Astrocyte of the hippocampus (primary cell): ENCODE results near the gene SPRYD3.

Source experiments
- DNase-seq: peaks from one replicate; pipeline ENCODE4 v3.0.0; 2011; ENCODE audit warnings: low read depth, low spot score

The SPRYD3 gene

DNA sequence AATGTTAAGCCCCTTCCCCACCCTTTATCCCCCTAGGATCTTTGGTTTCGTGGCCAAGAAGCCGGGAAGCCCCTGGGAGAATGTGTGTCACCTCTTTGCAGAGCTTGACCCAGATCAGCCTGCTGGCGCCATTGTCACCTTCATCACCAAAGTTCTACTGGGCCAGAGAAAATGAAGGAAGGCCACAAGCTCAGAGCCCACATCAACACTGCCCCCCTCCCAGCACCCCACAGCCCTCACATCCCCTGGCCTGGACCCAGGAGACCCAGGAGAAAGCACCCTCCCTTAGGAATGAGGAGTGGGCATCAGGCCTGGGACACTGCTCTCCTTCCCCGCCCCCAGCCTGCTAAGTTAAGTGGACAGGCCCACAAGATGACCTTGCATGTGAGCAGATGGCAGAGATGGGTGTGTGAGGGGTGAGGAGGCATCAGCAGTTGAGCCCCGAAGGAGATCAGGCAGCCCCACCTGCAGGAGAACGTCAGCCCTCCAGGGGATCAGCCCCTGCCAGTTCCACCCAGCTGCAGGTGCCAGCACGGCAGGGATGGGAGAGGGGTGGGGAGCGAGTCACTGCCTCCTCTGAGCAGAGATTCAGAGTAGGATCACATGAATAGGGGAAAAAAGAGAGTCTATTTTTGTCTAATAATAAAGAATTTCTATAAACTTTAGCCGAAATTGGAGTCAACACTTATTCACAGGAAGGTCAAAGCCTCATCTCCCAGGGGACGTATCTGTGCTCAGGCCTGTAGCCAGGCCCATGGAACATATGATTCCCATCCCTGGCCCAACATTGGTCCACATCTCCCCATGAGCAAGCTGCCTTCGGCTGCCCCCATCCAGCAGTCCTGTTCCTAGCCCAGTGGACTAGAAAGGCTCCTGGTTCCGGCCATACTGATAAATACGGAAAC lies 15.2 kb downstream of the SPRYD3 start:
- peak; percentile 37 for DNase-seq

- DNase-seq: no peak
These were observed 16.0 kb downstream of the SPRYD3 start for GRCh38 chr12:53062977-53063707.

DNA sequence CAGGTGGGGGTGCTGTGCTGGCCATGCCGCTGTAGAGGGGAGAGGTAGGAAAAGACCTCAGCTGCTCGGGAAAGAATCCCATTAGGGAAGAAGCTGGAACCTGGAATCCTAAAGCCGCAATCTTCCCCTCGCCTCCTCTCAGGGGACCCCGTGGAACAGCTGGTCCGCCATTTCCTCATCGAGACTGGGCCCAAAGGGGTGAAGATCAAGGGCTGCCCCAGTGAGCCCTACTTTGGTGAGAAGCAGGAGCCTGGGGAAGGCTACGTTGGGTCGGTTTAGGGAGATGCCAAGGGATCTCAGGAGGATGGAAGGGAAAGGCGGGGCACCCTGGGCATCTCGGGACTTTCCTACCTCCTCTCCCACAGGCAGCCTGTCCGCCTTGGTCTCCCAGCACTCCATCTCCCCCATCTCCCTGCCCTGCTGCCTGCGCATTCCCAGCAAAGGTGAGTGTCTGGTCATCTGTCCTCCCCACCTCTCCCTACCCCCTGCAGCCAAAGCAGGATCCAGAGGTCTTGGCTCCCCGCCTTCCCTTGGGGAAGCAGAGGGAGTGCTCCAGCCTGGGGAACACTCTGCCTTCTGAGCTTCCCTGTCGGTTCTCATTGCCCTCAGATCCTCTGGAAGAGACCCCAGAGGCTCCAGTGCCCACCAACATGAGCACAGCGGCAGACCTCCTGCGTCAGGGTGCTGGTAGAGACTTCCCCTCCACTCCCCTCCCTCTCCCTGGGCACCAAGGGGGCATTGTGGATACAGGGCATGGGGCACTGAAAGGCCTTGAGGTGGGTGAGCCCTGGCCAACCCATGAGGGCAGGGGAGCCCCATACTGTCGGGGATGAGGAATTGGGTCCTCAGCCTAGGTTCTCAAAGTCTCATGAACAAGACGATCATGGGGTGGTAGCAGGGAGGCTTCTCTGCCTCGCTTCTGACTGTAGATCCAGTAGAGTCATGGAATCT lies 16.9 kb downstream of the SPRYD3 start:
- DNase-seq: peak; percentile 4

DNA sequence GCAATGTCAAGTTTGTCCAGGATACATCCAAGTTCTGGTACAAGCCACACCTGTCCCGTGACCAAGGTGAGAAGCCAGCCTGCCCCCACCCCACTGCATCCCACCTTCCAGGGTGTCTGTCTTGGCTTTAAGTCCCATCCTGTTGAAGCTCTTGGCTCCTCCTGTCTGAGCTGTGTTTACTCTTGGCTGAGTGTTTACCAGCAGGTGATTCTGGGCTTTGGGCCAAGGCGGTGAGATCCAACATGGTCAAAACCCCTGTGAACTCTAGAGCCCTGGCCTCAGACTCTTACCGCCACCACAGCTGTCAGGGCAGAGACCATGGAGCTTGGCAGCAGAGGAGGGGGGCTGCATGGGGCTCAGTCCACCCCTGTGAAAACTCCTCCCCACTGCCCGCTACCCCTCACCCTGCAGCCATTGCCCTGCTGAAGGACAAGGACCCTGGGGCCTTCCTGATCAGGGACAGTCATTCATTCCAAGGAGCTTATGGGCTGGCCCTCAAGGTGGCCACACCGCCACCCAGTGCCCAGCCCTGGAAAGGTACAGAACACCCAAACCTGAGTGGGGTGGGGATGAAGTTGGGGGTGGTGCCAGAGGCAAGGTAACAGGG lies 17.7 kb downstream of the SPRYD3 start:
- peak; percentile 35 for DNase-seq

DNA sequence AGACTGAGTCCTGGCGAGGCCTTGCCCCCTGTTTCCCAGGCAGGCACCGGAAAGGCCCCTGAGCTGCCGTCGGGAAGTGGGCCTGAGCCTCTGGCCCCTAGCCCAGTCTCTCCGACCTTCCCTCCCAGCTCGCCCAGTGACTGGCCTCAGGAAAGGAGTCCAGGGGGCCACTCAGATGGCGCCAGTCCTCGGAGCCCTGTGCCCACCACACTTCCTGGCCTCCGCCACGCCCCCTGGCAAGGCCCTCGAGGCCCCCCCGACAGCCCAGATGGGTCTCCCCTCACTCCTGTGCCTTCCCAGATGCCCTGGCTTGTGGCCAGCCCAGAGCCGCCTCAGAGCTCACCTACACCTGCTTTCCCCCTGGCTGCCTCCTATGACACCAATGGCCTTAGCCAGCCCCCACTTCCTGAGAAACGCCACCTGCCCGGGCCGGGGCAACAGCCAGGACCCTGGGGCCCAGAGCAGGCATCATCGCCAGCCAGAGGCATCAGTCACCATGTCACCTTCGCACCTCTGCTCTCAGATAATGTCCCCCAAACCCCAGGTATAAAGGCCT lies 18.4 kb downstream of the SPRYD3 start:
- peak; percentile 5 for DNase-seq

DNA sequence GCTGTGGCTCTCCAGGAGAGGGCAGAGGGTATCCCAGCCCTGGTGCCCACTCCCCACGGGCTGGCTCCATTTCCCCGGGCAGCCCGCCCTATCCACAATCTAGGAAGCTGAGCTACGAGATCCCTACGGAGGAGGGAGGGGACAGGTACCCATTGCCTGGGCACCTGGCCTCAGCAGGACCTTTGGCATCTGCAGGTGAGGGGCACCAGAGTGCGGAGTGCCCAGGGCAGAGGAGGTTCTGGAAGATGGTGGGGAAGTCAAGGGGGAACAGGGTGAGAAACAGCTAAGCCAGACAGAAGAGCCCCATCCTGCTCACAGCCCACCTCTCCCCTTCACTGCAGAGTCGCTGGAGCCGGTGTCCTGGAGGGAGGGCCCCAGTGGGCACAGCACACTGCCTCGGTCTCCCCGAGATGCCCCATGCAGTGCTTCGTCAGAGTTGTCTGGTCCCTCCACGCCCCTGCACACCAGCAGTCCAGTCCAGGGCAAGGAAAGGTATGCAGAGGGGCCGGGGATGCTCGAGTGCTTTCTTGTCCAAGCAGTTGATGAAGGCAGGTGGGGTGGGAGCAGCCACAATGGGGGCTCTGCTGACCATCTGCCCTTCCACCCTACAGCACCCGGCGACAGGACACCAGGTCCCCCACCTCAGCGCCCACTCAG lies 19.0 kb downstream of the SPRYD3 start:
- DNase-seq: peak; percentile 4

GRCh38 chr12:53059434-53060063 lies 19.6 kb downstream of the SPRYD3 start:
- DNase-seq: no peak

GRCh38 chr12:53058674-53059433 lies 20.3 kb downstream of the SPRYD3 start:
- peak; percentile 42 for DNase-seq

GRCh38 chr12:53057816-53058500 lies 21.2 kb downstream of the SPRYD3 start:
- no peak for DNase-seq

DNA sequence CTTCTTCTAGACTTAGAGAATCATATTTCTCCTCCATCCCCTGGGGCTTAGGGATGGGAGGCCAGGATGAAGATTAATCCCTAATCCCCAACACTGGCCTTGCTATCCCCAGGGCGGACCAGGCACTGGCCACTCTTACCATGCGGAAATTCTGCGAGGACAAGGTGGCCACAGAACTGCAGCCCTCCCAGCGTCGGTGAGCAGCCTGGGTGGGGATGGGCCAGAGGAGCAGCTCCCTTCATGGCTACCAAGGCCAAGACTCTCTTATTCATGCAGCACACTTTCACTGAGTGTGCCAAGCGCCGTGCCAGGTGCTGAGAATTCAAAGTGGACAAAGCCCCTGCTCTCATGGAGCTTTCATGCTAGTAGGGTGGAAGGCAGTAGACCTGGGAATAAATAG lies 22.3 kb downstream of the SPRYD3 start:
- DNase-seq: no peak

- no peak for DNase-seq
These were observed 22.9 kb downstream of the SPRYD3 start for GRCh38 chr12:53056296-53056695.

- DNase-seq: no peak
These were observed 23.5 kb downstream of the SPRYD3 start for GRCh38 chr12:53055471-53056266.

DNA sequence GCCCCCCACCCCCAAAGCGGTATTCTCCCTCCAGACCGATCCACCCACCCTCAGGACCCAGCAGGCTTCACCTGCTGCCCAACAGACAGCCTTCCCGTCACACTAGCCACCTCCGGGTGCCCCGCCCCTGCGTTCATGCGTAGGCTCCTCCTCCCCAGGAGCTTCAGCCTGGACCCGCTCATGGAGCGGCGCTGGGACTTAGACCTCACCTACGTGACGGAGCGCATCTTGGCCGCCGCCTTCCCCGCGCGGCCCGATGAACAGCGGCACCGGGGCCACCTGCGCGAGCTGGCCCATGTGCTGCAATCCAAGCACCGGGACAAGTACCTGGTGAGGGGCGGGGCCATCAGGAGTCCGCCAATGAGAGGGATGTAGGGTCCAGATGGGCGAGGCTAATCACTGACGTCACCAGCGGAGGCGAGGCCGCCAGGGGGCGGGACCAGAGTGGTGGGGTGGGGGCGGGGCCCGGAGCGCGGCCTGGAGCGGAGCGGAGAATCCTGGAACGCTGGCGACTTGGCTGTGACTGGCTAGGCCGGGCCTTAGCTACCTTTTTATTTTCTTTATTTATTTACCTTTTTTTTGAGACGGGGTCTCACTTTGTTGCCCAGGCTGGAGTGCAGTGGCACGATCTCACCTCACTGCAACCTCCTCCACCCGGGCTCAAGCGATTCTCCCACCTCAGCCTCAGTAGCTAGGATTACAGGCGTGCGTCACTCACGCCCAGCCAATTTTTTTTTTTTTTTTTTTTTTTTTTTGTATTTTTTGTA lies 24.9 kb downstream of the SPRYD3 start:
- DNase-seq: peak; percentile 97

GRCh38 chr12:53053218-53054111 lies 25.7 kb downstream of the SPRYD3 start:
- peak; percentile 47 for DNase-seq

- peak; percentile 88 for DNase-seq
These were observed 26.6 kb downstream of the SPRYD3 start for GRCh38 chr12:53052419-53053217.
